Choroid plexus epithelial cell (primary cell): ENCODE results near the gene IREB2.

ENCODE experiments used
- DNase-seq: peaks from one replicate; pipeline ENCODE4 v3.0.0-alpha.2; 2010; ENCODE audit warnings: low read depth
- H3K4me3 ChIP-seq: 2 replicates; pipeline ENCODE4 v1.5.1; 2011; ENCODE audit warnings: low read depth, mild to moderate bottlenecking, control low read depth, low read length, moderate library complexity
- TF ChIP-seq, protein P1 (sequence below): conservative IDR thresholded peaks from 2 replicates; pipeline ENCODE4 v1.5.1; 2011; ENCODE audit warnings: low read depth, mild to moderate bottlenecking, control low read depth, inconsistent platforms, low read length, moderate library complexity

The IREB2 gene

DNA sequence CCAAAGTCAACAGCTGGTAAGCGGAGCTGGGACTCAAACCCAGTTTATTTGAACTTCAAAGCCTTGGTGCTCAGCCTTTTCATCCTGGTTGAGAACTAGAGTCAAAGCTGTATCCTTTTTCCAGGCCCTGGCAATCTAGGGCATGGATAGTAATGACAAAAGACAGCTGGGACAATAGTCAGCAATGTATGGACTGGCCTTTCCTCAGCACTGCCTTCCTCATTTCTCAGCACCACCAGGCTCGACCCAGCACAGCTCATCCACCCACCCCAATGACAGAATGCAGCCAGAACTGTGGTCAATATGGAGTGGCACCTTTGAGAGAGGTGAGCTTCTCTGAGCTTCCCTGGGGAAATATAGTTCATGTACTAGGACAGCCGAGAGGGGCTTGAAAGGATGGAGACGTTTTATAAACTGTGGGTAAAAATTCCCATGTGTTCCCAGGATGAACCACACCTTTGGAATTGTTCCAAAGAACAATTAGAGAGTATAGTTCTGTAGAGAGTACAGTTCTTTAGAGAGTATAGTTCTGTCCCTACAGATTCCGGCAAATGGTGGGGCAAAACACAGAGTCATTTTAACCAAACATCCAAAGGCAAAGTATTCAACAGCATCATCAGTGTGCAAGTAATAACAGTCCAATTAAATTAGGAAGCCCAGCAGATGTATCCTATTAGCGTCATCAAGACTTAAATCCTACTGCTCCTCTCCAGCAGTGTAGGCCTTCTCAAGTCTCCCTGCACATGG, 30.2 kb upstream of the IREB2 start:
- DNase-seq: no peak
- TF ChIP-seq, protein P1, sequence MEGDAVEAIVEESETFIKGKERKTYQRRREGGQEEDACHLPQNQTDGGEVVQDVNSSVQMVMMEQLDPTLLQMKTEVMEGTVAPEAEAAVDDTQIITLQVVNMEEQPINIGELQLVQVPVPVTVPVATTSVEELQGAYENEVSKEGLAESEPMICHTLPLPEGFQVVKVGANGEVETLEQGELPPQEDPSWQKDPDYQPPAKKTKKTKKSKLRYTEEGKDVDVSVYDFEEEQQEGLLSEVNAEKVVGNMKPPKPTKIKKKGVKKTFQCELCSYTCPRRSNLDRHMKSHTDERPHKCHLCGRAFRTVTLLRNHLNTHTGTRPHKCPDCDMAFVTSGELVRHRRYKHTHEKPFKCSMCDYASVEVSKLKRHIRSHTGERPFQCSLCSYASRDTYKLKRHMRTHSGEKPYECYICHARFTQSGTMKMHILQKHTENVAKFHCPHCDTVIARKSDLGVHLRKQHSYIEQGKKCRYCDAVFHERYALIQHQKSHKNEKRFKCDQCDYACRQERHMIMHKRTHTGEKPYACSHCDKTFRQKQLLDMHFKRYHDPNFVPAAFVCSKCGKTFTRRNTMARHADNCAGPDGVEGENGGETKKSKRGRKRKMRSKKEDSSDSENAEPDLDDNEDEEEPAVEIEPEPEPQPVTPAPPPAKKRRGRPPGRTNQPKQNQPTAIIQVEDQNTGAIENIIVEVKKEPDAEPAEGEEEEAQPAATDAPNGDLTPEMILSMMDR: no peak
- no peak overlapping the region for H3K4me3 ChIP-seq

DNA sequence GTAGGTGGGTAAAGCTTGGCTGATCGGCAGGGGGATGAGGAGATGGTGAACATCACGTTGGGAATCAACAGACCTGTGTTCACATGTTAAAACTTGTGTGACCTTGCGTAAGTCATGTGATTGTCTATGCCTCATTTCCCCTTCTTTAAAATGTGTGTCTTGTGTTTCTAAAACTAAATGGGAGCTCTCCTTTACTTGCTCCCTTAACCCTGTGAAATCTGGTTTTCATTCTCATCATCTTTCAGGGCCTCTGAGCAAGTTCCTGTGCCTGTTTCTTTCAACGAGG, 29.7 kb upstream of the IREB2 start:
- TF ChIP-seq, protein P1: no peak
- H3K4me3 ChIP-seq: no peak overlapping the region
- no peak for DNase-seq

DNA sequence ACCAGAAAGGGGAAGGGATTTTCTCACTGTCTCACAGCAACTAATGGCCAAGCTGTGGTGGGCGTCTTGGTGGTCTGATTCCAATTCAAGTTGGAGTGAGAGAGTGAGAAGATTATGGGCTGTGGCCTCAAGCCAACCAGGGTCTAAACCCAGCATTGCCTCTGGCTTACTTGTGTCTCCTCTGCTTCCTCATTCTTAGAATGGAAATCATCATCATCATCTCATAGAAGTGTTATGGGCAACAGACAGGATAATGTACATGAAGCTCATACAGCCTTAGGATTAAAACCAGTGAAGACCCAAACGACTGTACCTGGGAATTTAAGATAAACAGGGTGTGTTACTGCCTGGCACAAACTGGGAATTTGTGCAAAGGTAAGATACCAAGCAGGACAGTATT, 29.1 kb upstream of the IREB2 start:
- TF ChIP-seq, protein P1: no peak
- H3K4me3 ChIP-seq: no peak overlapping the region
- DNase-seq: no peak

DNA sequence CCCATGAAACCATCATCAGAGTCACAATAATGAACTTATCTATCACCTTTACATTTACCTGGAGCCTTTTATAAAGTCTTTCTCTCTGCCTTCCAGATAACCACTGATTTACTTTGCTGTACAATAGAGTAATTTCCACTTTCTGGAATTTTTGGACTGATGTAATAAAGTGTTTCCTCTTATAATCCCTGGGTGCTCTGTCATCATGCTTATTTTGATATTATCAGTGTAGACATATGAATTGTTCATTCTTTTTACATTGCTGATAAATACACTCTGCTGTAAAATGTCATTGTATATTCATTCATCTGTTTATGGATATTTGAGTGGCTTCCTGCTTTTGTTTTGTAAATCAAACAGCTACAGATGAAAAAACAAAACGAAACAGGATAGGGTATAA, 27.0 kb upstream of the IREB2 start:
- TF ChIP-seq, protein P1: no peak
- no peak for DNase-seq
- no peak overlapping the region for H3K4me3 ChIP-seq

DNA sequence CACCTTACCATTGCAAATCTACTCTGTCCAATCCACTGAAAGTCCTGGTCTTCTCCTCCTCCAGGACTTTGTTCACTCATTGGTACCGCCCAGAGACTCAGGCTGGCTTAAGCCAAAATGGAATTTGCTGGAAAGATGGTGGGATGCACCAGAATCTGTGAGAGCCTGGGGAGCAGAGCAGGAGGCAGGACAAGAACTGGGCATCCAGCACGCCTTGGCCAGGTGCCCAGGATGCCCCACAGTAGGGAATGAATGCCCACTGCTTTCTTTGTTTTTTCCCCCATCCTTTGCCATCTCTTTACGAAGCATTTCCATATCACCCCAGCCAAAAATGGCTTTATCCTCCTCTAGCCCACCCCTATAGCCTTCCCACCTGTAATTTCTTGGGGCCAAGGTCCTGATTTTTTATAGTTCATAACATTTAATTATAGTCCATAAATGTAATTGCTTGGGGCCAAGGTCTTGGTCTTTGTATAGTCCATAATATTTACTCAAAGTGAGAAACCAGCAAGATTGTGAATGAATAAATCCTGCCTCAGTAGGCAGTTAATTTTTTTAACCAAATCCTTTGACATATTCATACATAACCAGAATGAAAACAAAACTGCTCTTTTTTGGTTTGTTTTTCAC, 23.3 kb upstream of the IREB2 start:
- TF ChIP-seq, protein P1: no peak
- H3K4me3 ChIP-seq: no peak overlapping the region
- DNase-seq: no peak

DNA sequence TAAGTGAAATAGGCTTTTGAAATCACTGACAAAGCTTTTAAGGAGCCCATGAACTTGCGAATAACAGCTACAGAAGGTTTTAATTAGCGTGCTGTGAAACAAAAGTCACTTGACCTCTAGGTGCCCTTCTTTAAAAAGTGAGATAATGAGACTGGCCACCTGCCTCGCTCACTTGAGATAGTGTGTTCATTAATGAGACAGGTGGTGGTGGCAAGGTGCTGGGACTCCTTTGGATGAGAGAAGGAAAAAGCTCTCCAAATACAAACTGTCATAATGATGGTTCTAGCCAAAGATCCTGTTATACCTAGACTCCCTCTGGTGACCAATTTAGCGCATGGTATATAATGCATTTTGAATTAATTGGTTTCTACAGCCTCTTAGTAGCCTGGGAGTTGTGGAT, 22.7 kb upstream of the IREB2 start:
- no peak overlapping the region for H3K4me3 ChIP-seq
- TF ChIP-seq, protein P1: peak; percentile 66
- DNase-seq: peak; percentile 67
